Peyer's patch (tissue), 4 donors: ENCODE measurements around the gene CSAD.

Source experiments
- CTCF ChIP-seq, 6 experiments: fragments of 450-650 bp in 4 of 6; fragments of 200-600 bp in 2 of 6; sonication (generic) in 1 of 6; IDR thresholded peaks; one replicate each; pipeline ENCODE4 v1.5.1; 2017 to 2019; ENCODE audit warnings: antibody characterized with exemption in 6 of 6, mild to moderate bottlenecking in 3 of 6, moderate library complexity in 1 of 6
- POLR2A ChIP-seq, 2 donors: fragments of 450-650 bp; IDR thresholded peaks; one replicate each; pipeline ENCODE4 v1.5.1; 2017; ENCODE audit warnings: antibody characterized with exemption in 2 of 2, mild to moderate bottlenecking in 2 of 2, moderate library complexity in 2 of 2

DNA sequence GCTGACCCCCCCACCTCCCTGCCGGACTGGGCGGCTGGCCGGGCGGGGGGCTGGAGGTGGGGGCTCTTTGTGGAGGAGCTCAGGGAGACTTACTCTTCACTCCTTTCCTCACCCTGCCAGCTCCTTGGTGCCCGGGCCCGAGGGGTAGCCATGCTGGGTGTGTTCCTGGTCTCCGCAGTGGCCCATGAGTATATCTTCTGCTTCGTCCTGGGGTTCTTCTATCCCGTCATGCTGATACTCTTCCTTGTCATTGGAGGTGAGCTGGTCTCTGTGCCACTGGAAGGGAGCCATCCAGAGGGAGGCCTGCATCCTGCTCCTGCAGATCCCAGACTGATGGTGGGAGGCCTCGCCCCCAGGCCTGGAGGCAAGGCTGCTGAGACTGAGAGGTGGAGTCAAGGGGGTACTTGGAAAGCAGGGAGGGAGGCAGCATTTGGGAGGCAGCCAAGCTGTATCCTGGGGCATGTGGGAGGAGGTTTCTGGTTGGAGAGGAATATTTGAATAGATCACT is 57.7 kb downstream of the CSAD start:
- TF ChIP-seq CTCF (IDR thresholded peaks at IDR 0.05) = no peak
- TF ChIP-seq POLR2A (IDR thresholded peaks at IDR 0.05) = no peak
